OCI-LY1 (cell line): Measurements from ENCODE around the gene SMYD1.

Source experiments
- H2AFZ ChIP-seq: fragments of 200-600 bp; sonication (generic), shearing (Covaris generic); 2 replicates; pipeline ENCODE4 v1.6.0; 2014; ENCODE audit warnings: antibody characterized with exemption, mild to moderate bottlenecking, low read length
- H3F3A ChIP-seq: fragments of 200-600 bp; sonication (generic), shearing (Covaris generic); 2 replicates; pipeline ENCODE4 v1.6.0; 2014; ENCODE audit warnings: mild to moderate bottlenecking, antibody characterized with exemption, low read length, moderate library complexity; ENCODE audit not compliant: insufficient read depth
- H3K27ac ChIP-seq: fragments of 200-600 bp; sonication (generic); 2 replicates; pipeline ENCODE4 v1.5.1; 2014; ENCODE audit warnings: low read length, mixed run types, mild to moderate bottlenecking, low read depth; ENCODE audit not compliant: poor library complexity, severe bottlenecking
- H3K27me3 ChIP-seq: fragments of 200-600 bp; sonication (generic); 2 replicates; pipeline ENCODE4 v1.6.0; 2014; ENCODE audit warnings: antibody characterized with exemption, mild to moderate bottlenecking, low read length, moderate library complexity; ENCODE audit not compliant: insufficient read depth
- H3K36me3 ChIP-seq: fragments of 200-600 bp; sonication (generic); 2 replicates; pipeline ENCODE4 v1.6.1; 2014; ENCODE audit warnings: mild to moderate bottlenecking, antibody characterized with exemption, low read length, moderate library complexity, mixed read lengths; ENCODE audit not compliant: insufficient read depth
- H3K4me1 ChIP-seq: fragments of 200-600 bp; sonication (generic); 2 replicates; pipeline ENCODE4 v1.5.1; 2014; ENCODE audit warnings: mild to moderate bottlenecking, low read length, moderate library complexity; ENCODE audit not compliant: insufficient read depth, severe bottlenecking
- H3K4me2 ChIP-seq: fragments of 200-600 bp; sonication (generic), shearing (Covaris generic); 2 replicates; pipeline ENCODE4 v1.6.1; 2014; ENCODE audit warnings: low read length
- H3K4me3 ChIP-seq: fragments of 200-600 bp; sonication (generic); 2 replicates; pipeline ENCODE4 v1.5.1; 2014; ENCODE audit warnings: low read length, low read depth, mild to moderate bottlenecking, mixed read lengths; ENCODE audit not compliant: poor library complexity, severe bottlenecking
- H3K79me2 ChIP-seq: fragments of 200-600 bp; shearing (Covaris generic); 2 replicates; pipeline ENCODE4 v1.6.1; 2016; ENCODE audit warnings: mixed run types, low read length, mixed read lengths; ENCODE audit not compliant: insufficient read depth
- H3K9ac ChIP-seq: fragments of 200-600 bp; sonication (generic), shearing (Covaris generic); 2 replicates; pipeline ENCODE4 v1.6.1; 2014; ENCODE audit warnings: mild to moderate bottlenecking, low read length, mixed read lengths
- H3K9me2 ChIP-seq: fragments of 200-600 bp; sonication (generic), shearing (Covaris generic); 2 replicates; pipeline ENCODE4 v1.6.1; 2014; ENCODE audit warnings: low read depth, mild to moderate bottlenecking, low read length, mixed read lengths
- H3K9me3 ChIP-seq: fragments of 200-600 bp; shearing (Covaris generic); 2 replicates; pipeline ENCODE4 v1.6.1; 2014; ENCODE audit warnings: low read length, mixed read lengths
- H4K20me1 ChIP-seq: fragments of 200-600 bp; sonication (generic), shearing (Covaris generic); 2 replicates; pipeline ENCODE4 v1.6.0; 2016; ENCODE audit warnings: mild to moderate bottlenecking, low read length; ENCODE audit not compliant: insufficient read depth
- EZH2 ChIP-seq: fragments of 200-600 bp; sonication (generic), shearing (Covaris generic); IDR thresholded peaks from 2 replicates; pipeline ENCODE4 v1.8.0; 2017; ENCODE audit warnings: borderline replicate concordance, mixed run types, mild to moderate bottlenecking, antibody characterized with exemption, low read length, moderate library complexity, mixed read lengths
- TF ChIP-seq, protein P1 (sequence below): fragments of 200-600 bp; sonication (generic), shearing (Covaris generic); IDR thresholded peaks from 2 replicates; pipeline ENCODE4 v1.5.1; 2017; ENCODE audit warnings: mild to moderate bottlenecking, antibody characterized with exemption, low read length, moderate library complexity, mixed read lengths

The SMYD1 gene

DNA sequence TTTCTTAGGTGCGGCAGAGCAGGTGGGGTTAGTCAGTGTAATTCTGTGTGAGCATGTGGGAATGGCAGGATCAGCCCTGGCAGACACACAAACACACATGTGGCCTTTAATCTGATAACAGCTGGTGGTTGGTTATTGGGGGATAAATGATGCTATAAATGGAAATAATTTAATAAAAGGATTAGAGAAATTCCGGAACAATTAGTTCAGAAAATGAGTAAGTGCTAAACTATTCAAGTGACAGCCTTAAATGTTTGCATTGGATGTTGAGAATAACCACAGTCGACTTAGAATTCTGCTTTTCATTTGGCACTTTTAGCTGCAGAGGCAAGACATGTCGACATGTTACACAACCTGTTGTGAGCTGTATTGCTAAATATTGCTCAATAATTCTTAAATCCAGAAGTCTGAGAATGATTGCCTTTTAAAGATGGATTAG is 7.2 kb downstream of the SMYD1 start:
- Histone ChIP-seq H4K20me1 (no peaks in the 10 kb centered on the region), H3K27ac (no peak overlapping the region), H3K9me2 (no peaks in the 10 kb centered on the region), H2AFZ (no peak overlapping the region), H3K9ac (no peak overlapping the region), H3K4me2 (no peak overlapping the region), H3K4me1 (no peaks in the 10 kb centered on the region), H3K79me2 (no peaks in the 10 kb centered on the region), H3K4me3 (no peak overlapping the region), H3K27me3 (no peaks in the 10 kb centered on the region), H3K36me3 (no peaks in the 10 kb centered on the region), H3F3A (no peaks in the 10 kb centered on the region), H3K9me3 (no peaks in the 10 kb centered on the region)
- TF ChIP-seq, protein P1, sequence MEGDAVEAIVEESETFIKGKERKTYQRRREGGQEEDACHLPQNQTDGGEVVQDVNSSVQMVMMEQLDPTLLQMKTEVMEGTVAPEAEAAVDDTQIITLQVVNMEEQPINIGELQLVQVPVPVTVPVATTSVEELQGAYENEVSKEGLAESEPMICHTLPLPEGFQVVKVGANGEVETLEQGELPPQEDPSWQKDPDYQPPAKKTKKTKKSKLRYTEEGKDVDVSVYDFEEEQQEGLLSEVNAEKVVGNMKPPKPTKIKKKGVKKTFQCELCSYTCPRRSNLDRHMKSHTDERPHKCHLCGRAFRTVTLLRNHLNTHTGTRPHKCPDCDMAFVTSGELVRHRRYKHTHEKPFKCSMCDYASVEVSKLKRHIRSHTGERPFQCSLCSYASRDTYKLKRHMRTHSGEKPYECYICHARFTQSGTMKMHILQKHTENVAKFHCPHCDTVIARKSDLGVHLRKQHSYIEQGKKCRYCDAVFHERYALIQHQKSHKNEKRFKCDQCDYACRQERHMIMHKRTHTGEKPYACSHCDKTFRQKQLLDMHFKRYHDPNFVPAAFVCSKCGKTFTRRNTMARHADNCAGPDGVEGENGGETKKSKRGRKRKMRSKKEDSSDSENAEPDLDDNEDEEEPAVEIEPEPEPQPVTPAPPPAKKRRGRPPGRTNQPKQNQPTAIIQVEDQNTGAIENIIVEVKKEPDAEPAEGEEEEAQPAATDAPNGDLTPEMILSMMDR = no peak
- no peak for TF ChIP-seq EZH2

DNA sequence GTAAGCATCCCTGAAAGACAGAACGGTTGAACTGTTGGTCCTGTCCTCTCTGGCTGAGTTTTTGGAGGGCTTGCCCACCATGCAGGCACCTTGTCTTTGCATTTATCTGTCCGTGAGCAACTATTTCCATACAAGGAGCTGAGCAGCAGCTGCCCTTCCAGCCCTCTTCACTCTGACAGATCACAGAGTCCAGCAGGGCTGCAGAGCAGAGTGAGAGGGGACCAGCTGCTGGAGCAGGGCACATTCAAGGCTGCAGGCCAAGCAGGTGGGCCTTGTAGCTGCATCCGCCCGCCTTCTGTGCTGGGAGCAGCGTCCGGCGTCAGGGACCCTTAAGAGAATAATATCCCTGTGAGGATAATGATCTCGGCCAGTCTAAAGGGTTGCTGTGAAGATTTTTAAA is 9.5 kb downstream of the SMYD1 start:
- Histone ChIP-seq H3K79me2 (no peaks in the 10 kb centered on the region), H2AFZ (no peak overlapping the region), H3K9me2 (no peaks in the 10 kb centered on the region), H3K4me3 (no peak overlapping the region), H4K20me1 (no peaks in the 10 kb centered on the region), H3K27ac (no peak overlapping the region), H3K4me2 (no peak overlapping the region), H3F3A (no peaks in the 10 kb centered on the region), H3K9me3 (no peaks in the 10 kb centered on the region), H3K27me3 (no peaks in the 10 kb centered on the region), H3K4me1 (no peaks in the 10 kb centered on the region), H3K36me3 (no peaks in the 10 kb centered on the region), H3K9ac (no peak overlapping the region)
- TF ChIP-seq, protein P1 = no peak

DNA sequence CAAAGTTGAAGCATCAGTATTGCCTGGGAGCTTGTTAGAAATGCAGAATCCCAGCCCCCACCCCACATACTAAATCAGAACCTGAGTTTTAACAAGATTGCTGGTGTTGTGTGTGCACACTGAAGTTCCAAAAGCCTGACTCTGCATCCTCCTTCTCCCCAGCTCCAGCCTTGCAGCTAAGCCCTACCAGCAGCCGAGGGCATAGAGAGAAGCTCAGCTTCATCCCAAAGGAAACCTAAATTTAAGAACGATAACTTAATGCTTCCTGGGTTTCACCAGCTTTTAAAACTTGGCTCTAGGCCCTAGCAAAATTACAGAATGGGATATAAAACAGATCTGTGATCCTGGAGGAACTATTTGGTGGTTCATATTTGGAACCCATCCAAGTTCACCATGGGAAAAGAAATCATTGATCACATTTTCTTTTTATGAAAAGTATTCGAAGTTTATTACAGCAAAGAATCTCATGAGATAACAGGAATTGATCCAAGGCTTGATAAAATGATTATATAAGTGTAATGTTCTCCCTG is 11.1 kb downstream of the SMYD1 start:
- Histone ChIP-seq H3K9me2 (no peaks in the 10 kb centered on the region), H3K79me2 (no peaks in the 10 kb centered on the region), H3K4me2 (no peak overlapping the region), H2AFZ (no peak overlapping the region), H3K9me3 (no peaks in the 10 kb centered on the region), H3K4me1 (no peaks in the 10 kb centered on the region), H3K36me3 (no peaks in the 10 kb centered on the region), H3K27ac (no peak overlapping the region), H3K4me3 (no peak overlapping the region), H3K9ac (no peak overlapping the region), H3K27me3 (no peaks in the 10 kb centered on the region), H4K20me1 (no peaks in the 10 kb centered on the region), H3F3A (no peaks in the 10 kb centered on the region)
- TF ChIP-seq EZH2 = no peak
- TF ChIP-seq, protein P1 = no peak
